Suppressor macrophage treated with lipopolysaccharide for 4 hours (primary cell): ENCODE results near the gene CA10.

Source experiments
- DNase-seq: peaks from one replicate; pipeline ENCODE4 v3.0.0-alpha.2; 2020

The CA10 gene

DNA sequence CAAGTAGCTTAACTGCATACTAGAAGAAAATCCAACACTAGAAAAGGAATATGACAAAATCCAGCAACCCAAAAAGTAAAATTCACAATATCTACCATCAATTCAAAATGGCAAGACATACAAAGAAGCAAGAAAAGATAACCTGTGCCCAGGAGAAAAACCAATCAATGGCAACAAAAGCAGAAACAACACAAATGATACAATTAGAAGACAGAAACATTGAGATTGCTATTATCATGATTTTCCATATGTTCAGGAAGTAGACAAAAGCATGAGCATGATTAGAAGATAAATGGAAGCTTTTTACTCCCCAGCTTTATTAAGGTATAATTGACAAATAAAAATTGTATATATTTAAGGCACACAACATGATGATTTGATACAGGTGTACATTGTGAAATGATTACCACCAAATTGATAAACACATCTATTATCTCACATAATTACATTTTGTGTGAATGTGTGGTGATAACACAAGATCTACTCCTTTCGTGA lies 117.3 kb downstream of the CA10 start:
- no peak for DNase-seq

DNA sequence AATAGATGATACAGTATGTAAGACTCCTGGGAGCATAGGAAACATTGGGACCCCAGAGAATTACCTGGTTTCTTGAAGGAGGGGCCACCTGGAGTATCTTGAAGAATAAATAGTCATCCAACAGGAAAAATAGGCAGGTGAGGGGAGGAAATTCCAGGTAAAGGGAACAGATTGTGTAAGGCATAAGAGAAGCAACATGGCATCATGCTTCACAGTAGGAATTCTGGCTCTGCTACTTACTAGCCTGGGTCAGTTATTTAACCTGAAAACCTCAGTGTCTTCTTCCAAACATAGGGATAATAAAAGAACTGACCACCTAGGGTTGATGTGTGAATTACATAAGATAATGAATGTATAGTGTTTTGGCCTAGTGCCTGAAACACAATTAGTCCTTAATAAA lies 122.1 kb downstream of the CA10 start:
- DNase-seq = no peak

DNA sequence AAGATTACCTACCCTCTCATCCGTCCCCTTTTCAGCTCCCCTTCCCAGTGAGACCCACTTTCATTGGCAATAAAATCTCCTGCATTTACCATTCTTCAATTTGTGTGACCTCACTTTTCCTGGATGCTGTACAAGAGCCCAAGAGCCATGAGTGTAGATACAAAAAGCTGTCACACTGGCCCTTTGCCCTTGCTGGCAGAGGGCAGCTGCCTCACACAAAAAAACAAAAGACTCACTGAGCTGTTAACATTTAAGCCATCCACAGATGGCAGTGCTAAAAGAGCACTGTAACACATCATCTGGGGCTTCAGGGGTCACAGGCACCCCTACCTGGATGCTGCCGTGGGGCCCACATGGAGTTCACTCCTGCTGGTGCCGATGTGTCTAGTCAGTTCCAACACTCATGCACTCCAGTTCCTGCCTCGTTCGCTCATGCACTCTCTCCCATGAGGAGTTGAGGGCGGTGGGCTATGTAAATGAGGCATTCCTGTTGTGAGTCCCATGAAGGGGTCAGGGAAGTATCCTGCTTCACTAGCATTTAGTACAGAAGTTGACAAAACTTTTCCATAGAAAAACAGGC lies 123.1 kb downstream of the CA10 start:
- no peak for DNase-seq

DNA sequence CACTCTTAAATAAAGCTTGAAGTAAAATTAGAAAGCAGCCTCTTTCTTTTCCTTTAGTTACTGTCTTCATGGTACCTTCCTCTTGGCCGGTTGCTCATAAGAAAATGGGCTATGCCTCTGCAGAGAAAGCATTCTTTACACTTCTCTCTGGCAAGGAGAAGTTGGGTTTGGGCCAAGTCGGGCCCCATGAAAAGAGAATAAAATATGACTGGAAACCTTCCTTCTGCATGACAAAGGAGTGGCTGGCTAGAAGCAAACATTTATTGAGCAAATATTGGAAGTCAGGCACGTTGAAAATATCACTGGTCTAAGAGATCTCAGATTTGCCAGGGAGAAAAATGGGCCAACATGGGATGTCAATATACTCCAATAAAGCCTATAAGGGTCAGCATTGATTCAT lies 126.1 kb downstream of the CA10 start:
- no peak for DNase-seq

GRCh38 chr17:52030052-52030451 lies 128.5 kb downstream of the CA10 start:
- DNase-seq = no peak

DNA sequence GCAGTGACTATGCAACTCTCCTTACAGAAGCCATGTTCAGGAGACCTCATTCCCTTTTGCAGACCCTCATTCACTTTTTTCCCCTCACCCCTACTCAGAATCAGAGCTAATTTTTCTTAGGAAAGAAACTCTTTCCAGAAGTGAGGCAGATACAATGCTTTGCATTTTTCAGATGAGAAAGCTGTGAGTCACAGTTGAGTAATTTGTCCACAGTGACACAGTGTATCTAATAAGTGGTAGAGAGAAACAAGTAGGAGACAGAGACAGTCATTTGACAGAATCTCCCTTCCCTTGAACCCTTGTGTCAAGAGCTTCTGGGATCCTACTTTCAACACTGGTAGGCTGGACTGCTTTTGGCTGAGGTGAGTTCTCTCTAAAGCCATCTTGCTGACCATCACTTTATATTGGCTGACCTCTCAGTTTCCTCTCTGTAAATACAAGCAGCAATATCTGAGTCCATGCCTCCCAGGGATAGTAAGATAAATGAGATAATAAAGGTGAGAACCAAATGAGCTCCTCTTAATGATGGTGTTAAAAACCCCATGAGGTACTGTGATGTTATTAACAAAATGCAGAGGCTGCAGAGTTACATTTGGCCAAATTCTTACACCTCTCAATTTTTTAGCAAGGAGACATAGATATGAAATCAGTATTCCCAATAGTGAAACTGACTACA lies 130.8 kb downstream of the CA10 start:
- no peak for DNase-seq

- DNase-seq = no peak
These were observed 131.4 kb downstream of the CA10 start for GRCh38 chr17:52027081-52027480.

- DNase-seq = no peak
These were observed 132.4 kb downstream of the CA10 start for GRCh38 chr17:52026075-52026474.

GRCh38 chr17:52025236-52025635 lies 133.3 kb downstream of the CA10 start:
- DNase-seq = no peak

GRCh38 chr17:52024300-52024870 lies 134.1 kb downstream of the CA10 start:
- no peak for DNase-seq

DNA sequence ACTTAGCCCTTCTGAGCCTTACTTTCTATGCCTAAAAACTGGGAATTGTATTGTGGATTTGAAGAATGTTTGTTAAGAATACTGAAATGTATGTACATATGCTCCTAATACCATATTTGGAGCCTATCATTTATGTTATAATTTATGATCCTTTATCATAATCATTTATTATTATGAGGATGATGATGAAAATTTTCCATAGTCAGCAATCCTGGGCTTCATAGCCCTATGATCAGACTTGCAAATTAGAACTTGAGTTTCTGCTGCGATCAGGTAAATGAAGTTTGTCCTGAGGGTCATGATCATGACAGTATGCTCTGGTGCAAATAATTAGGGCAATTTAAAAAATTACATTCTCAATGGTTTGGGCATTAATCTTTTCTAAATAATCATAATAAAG lies 147.4 kb downstream of the CA10 start:
- DNase-seq = no peak

GRCh38 chr17:51999654-52000053 lies 158.9 kb downstream of the CA10 start:
- no peak for DNase-seq

- no peak for DNase-seq
These were observed 160.8 kb downstream of the CA10 start for GRCh38 chr17:51997723-51998122.

GRCh38 chr17:51995797-51996403 lies 162.6 kb downstream of the CA10 start:
- DNase-seq = no peak

- DNase-seq = no peak
These were observed 165.6 kb downstream of the CA10 start for GRCh38 chr17:51992864-51993416.

- no peak for DNase-seq
These were observed 187.4 kb downstream of the CA10 start for GRCh38 chr17:51971121-51971520.

DNA sequence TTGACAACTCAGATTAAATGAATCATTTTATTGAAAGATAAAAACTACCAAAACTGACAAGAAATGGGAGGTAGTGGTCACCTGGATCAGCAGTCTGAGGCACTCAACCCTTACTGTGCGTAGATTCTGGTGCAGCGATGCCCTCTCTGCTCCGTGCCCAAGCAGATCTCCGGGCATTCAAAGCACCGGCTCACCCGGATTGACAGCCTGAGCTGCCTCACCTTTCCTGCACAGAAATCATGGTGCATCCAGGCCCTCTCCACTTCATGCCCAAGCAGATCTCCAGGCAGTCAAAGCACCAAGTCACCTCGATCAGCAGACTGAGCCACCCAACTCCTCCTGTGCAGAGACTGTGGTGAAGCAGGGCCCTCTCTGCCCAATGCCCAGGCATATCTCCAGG lies 196.8 kb downstream of the CA10 start:
- no peak for DNase-seq

- no peak for DNase-seq
These were observed 200.7 kb downstream of the CA10 start for GRCh38 chr17:51957786-51958185.

- no peak for DNase-seq
These were observed 203.3 kb downstream of the CA10 start for GRCh38 chr17:51955245-51955644.

GRCh38 chr17:51954232-51954765 lies 204.2 kb downstream of the CA10 start:
- no peak for DNase-seq

DNA sequence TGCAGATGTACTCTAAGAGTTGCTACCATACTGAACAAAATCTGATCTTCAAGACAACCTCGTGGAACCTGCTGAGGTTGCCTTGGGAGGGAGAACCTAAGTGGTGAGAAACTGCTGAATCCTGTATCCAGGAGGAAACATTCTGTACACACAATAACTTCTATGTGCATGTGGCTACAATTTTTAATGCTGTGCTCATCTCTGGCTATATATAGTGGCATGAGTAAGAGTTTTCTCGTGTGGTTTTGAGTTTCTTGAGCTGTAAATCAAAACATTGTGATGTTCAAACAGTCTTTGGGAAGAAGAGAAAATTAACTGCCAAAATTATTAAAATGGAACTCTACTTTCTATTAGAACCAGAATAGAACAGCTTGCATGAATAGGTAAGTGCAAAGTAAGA lies 206.8 kb downstream of the CA10 start:
- DNase-seq = no peak

GRCh38 chr17:51948128-51948527 lies 210.4 kb downstream of the CA10 start:
- DNase-seq = no peak

DNA sequence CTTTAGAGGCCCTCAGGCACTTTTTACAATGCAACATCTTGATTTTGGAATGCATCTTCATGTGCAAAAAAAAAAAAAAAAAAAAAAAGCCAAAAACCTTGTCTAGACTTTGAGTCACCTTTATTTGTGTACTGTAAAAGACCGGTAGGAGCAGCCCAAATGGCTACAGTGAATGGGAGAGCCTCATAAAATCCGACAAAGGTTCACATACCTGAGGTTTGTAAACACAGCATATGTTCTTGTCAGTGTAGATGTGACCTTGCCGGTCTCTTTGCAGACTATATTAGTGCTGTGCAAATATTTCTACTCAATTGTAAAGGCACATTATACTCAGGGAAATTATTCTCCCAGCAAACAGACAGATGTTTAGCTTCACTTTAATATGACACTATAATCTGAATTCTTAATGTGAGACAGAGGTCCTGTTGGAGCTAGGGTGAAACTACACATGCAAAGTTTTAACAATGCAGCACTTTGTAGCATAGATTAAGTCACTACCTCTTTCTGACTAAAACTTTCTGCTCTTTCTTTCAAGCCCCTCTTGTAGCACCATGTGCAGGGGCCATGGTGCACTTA lies 211.3 kb downstream of the CA10 start:
- no peak for DNase-seq
